Natural killer cell (primary cell): ENCODE results near the gene DERL2. TPM values are rescaled to one million over a fixed set of nuclear protein-coding genes. Genes with fewer than 3 reads are reported as not detected.

Source experiments
- ATAC-seq, 3 donors: fragments of 150-1000 bp in 2 of 3; fragments of 200-7000 bp in 1 of 3; cut with Tn5 transposase; 1 replicate in 1 of 3; 2 replicates in 2 of 3; pipeline ENCODE4 v1.10.0; 2021; ENCODE audit warnings: mild to moderate bottlenecking in 2 of 3, moderate library complexity in 2 of 3
- DNase-seq, 2 donors: peaks; one replicate each; pipeline versions ENCODE4 v3.0.0 to v3.0.0-alpha.2; 2013 to 2021; ENCODE audit warnings: mixed read lengths in 1 of 2
- H3K27ac ChIP-seq: one replicate; pipeline ENCODE4 v1.5.1; 2013; ENCODE audit warnings: mild to moderate bottlenecking, low read length
- H3K27me3 ChIP-seq: one replicate; pipeline ENCODE4 v1.6.1; 2013; ENCODE audit warnings: low read length; ENCODE audit not compliant: control insufficient read depth, insufficient read depth
- H3K36me3 ChIP-seq: one replicate; pipeline ENCODE4 v1.6.1; 2013; ENCODE audit warnings: low read length; ENCODE audit not compliant: control insufficient read depth, insufficient read depth
- H3K4me1 ChIP-seq: one replicate; pipeline ENCODE4 v1.6.1; 2013; ENCODE audit warnings: low read length; ENCODE audit not compliant: control insufficient read depth, insufficient read depth
- H3K4me3 ChIP-seq: one replicate; pipeline ENCODE4 v1.5.1; 2013; ENCODE audit warnings: low read length
- H3K9me3 ChIP-seq: one replicate; pipeline ENCODE4 v1.6.1; 2013; ENCODE audit warnings: low read length; ENCODE audit not compliant: control insufficient read depth, insufficient read depth
- H3K27ac Mint-ChIP-seq, 2 donors: one replicate each; pipeline ENCODE4 v1.8.0; 2022; ENCODE audit warnings: mild to moderate bottlenecking in 2 of 2, mixed read lengths in 2 of 2, moderate library complexity in 1 of 2
- H3K27me3 Mint-ChIP-seq, 2 donors: one replicate each; pipeline ENCODE4 v1.8.0; 2022; ENCODE audit warnings: low read depth in 2 of 2, mixed read lengths in 2 of 2
- H3K36me3 Mint-ChIP-seq: one replicate; pipeline ENCODE4 v1.8.0; 2022; ENCODE audit warnings: mixed read lengths
- H3K4me1 Mint-ChIP-seq, 2 donors: one replicate each; pipeline ENCODE4 v1.8.0; 2022; ENCODE audit warnings: mixed read lengths in 2 of 2
- H3K4me3 Mint-ChIP-seq: one replicate; pipeline ENCODE4 v1.8.0; 2022; ENCODE audit warnings: mild to moderate bottlenecking, moderate library complexity, mixed read lengths
- H3K9me3 Mint-ChIP-seq, 2 donors: one replicate each; pipeline ENCODE4 v1.8.0; 2022; ENCODE audit warnings: mixed read lengths in 2 of 2
- CTCF ChIP-seq: fragments of 200-600 bp; IDR thresholded peaks from one replicate; pipeline ENCODE4 v1.8.0; 2022; ENCODE audit warnings: antibody characterized with exemption
- WGBS: methylation state at CpG from one replicate; pipeline ENCODE4 v1.1.7; 2013; ENCODE audit warnings: missing lambda C conversion rate; ENCODE audit not compliant: insufficient coverage; 5-methylcytosine and 5-hydroxymethylcytosine counted together
- intact Hi-C: fragments of 100-400 bp; cut with micrococcal nuclease; formaldehyde crosslinking; loops from one replicate; pipeline ENCODE4 v1.14.2; 2022
- total RNA-seq, 4 donors: library from RNA; stranded (reverse); fragments of 120-200 nt in 1 of 4; gene quantifications; one replicate each; pipeline versions ENCODE4 v1.2.3 to v1.2.4, GENCODE V29; 2013 to 2022

DERL2 gene
- total RNA-seq, 3 donors from 2014 or later (not counting 1 experiment from before 2014, with no cell fraction given), result 86.0 to 105 (median 94.3) TPM

- no peaks in the 10 kb centered on the region for H3K9me3 Mint-ChIP-seq
- intact Hi-C loops, result loop anchor here (1.0 to 2.0 kb wide), 2 partner anchors 18 to 67 kb away; partner anchors contain the start of genes DHX33 and NUP88
- ATAC-seq (peak; percentile 87 to 94 (median 87)), DNase-seq (peak; percentile 92 to 98)
- Histone ChIP-seq H3K4me3 (peak within 1 kb of the TSS; percentile 97), H3K36me3 (peaks cover 40% of the 10 kb centered on the region), H3K9me3 (no peaks in the 10 kb centered on the region), H3K27me3 (no peaks in the 10 kb centered on the region), H3K4me1 (peaks cover 16% of the 10 kb centered on the region), H3K27ac (peak within 1 kb of the TSS; percentile 100)
- H3K27me3 Mint-ChIP-seq, result no peaks in the 10 kb centered on the region
- H3K4me3 Mint-ChIP-seq, result peak within 1 kb of the TSS; percentile 96
- no peaks in the 10 kb centered on the region for H3K36me3 Mint-ChIP-seq
- peaks cover 28 to 43% of the 10 kb centered on the region in 2 donors for H3K4me1 Mint-ChIP-seq
- no peak for TF ChIP-seq CTCF
- WGBS, result under 1% methylated on average over 77 of the region's 77 CpGs
- peak within 1 kb of the TSS; percentile 95 to 98 for H3K27ac Mint-ChIP-seq
Observed at GRCh38 chr17:5486206-5487124, 487 bp upstream of the DERL2 start, which contains the start of gene MIS12. Gene MIS12, plus strand, starts transcription at chr17:5486566. Its CDS starts 2,297 bp downstream, at chr17:5488863.

GRCh38 chr17:5481451-5481850, 4.5 kb downstream of the DERL2 start:
- Mint-ChIP-seq H3K27ac (no peak overlapping the region), H3K4me3 (no peak overlapping the region), H3K4me1 (peaks cover 34 to 38% of the 10 kb centered on the region in 2 donors), H3K9me3 (no peaks in the 10 kb centered on the region), H3K27me3 (no peaks in the 10 kb centered on the region), H3K36me3 (peaks cover 14% of the 10 kb centered on the region)
- ATAC-seq (no peak), DNase-seq (no peak)
- Histone ChIP-seq H3K4me3 (no peak overlapping the region), H3K4me1 (peaks cover 6% of the 10 kb centered on the region), H3K36me3 (peaks cover 62% of the 10 kb centered on the region), H3K27me3 (no peaks in the 10 kb centered on the region), H3K9me3 (no peaks in the 10 kb centered on the region), H3K27ac (no peak overlapping the region)
- intact Hi-C loops, result no loop called here
- 100% methylated on average over 4 of the region's 4 CpGs for WGBS
- no peak for TF ChIP-seq CTCF

GRCh38 chr17:5480962-5481361, 5.0 kb downstream of the DERL2 start:
- H3K4me3 ChIP-seq, result no peak overlapping the region
- Mint-ChIP-seq H3K9me3 (no peaks in the 10 kb centered on the region), H3K4me1 (peaks cover 32 to 35% of the 10 kb centered on the region in 2 donors), H3K27ac (no peak overlapping the region), H3K36me3 (peaks cover 14% of the 10 kb centered on the region), H3K27me3 (no peaks in the 10 kb centered on the region), H3K4me3 (no peak overlapping the region)
- no peak overlapping the region for H3K27ac ChIP-seq
- H3K27me3 ChIP-seq, result no peaks in the 10 kb centered on the region
- DNase-seq (no peak), ATAC-seq (no peak)
- intact Hi-C loops, result no loop called here
- peaks cover 6% of the 10 kb centered on the region for H3K4me1 ChIP-seq
- H3K9me3 ChIP-seq, result no peaks in the 10 kb centered on the region
- no peak for TF ChIP-seq CTCF
- WGBS, result 96% methylated on average over 6 of the region's 6 CpGs
- peaks cover 63% of the 10 kb centered on the region for H3K36me3 ChIP-seq
